Hindlimb muscle (tissue), 1 donor: ENCODE results near the gene HSD11B2. TPM values are rescaled to one million over a fixed set of nuclear protein-coding genes. Genes with fewer than 3 reads are reported as not detected.
A peak's percentile ranks its signal among the peaks of the same experiment; 100 is the strongest.

Experiments
- DNase-seq: peaks from one replicate; pipeline ENCODE4 v3.0.0-alpha.2; 2013
- polyA plus RNA-seq: library from polyadenylated mRNA; unstranded; fragments of 120-200 nt; gene quantifications from one replicate; pipeline ENCODE4 v1.2.1, GENCODE V29; 2013; ENCODE audit not compliant: insufficient read length

The HSD11B2 gene
- polyA plus RNA-seq, 1 donor = 12.5 TPM

DNA sequence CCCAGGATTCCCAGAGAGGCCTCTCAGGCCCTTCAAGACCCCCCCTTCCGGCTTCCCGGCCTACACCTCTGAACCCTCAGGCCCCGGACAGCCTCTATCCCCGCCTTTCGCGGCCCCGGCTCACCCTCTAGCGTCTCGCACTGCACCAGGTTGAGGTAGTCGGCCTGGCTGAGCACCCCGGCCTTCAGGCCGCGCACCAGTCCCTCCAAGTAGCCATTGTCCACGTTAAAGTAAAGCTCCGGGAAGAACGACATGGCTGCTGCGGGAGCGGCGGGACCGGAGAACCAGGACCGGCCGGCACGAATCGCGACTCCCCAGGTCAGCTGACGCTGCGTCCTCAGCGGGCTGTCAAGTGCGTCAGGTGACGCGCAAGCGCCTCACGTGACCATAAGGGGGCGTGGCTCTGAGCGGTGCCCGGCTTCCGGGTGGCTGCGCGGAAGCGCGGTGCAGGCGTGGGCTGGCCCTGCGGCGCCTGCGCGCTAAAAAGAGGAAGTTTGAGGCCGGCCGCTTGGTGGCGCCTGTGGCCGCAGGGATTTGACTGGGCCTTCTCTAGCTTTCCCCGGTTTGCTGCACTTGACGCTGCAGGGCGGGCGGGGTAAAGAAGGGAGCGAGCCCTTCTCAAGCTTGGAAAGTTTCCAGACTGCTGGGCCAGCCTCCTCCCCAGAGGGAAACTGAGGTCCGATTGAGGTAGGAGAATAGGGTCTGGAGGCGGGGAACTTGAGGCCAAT is 50.1 kb downstream of the HSD11B2 start, which contains the start of gene ATP6V0D1:
Gene ATP6V0D1 (minus strand): TSS at position 325 of the 728 bp plus-strand sequence. CDS start 71 bp downstream, at position 254.
- DNase-seq = peak; percentile 100

DNA sequence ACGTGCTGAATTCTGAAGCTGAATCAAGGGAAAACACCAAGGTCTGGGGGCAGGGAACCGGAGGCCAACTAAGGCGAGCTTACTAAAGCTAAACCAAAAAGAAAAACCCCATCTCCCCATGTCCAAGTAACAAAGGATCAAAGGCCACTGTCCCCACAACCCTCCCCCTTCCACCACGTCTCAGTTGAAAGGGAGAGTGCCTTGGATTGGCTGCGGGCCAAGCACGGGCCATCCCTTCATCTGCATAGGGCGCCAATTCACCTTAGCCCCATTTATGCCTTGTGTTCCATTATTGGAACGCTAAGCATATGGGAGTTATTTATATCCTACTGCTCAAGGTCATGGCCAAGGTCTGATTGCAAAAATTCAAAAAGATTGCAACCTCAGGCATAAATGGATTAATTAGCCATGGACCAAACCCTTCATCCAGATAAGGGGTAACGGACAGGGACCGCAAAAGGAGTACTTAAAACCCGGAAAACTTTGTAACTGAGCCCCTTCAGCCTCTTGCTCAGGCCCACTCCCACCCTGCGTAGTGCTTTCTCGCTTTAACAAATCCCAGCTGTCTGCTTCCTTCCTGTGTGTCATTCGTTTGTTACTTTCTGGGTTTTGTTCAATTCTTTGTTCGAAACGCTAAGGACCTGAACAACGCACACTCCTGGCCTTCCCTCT is 50.8 kb downstream of the HSD11B2 start:
- DNase-seq = no peak

DNA sequence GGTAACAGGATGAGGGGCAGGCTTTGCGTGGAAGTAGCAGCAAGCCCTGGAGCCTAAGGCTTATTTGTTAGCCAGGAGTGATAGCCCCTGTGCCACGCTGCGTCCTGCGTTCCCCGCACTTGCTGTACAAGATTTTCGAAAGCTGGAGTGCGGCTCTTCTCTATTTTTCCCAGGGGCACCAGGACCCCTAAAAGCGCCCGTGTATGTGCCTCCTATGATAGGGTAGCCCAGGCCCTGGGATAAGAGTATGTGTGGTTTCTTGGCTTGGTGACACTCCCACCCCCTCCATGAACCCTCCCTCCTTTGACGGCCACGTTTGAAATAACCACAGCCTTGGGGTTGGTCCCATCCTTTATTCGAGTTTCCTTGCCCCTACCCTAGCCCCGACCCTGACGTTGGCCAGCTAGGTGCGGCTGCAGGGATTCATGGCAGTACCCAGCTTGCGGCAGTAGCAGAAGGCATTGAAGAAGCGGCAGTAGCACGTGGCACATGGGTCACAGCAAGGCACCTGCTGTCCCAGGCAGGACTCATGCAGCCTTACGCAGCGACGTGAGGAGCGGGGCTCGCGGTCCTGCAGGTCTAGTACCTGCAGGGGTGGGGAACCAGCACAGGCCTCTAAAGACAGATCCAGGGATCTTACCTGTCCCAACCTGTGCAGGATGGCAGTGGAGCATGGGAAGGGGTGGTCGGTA is 51.5 kb downstream of the HSD11B2 start:
- no peak for DNase-seq

DNA sequence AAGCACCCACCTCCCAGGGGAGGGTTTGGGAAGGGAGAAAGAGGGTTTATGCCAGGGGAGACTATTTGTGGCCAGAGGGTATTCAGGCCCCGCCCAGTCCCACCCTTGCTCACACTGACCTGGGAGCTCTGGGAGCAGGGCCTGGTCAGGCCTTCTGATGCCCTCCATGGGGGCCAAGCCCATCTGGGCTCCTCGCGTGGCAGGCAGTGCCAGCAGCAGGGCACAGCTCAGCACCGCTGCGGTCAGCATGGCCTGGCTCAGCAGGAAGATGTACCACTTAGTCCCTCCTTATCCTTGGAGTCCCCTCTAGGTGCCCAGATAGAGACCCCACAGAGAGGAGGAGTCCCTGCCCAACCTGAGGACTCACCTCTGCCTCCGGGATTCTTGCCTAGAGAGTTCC is 52.2 kb downstream of the HSD11B2 start, which contains the start of gene AGRP:
Gene AGRP (minus strand): TSS at position 398 of the 400 bp plus-strand sequence. CDS start 149 bp downstream, at position 249.
- no peak for DNase-seq

DNA sequence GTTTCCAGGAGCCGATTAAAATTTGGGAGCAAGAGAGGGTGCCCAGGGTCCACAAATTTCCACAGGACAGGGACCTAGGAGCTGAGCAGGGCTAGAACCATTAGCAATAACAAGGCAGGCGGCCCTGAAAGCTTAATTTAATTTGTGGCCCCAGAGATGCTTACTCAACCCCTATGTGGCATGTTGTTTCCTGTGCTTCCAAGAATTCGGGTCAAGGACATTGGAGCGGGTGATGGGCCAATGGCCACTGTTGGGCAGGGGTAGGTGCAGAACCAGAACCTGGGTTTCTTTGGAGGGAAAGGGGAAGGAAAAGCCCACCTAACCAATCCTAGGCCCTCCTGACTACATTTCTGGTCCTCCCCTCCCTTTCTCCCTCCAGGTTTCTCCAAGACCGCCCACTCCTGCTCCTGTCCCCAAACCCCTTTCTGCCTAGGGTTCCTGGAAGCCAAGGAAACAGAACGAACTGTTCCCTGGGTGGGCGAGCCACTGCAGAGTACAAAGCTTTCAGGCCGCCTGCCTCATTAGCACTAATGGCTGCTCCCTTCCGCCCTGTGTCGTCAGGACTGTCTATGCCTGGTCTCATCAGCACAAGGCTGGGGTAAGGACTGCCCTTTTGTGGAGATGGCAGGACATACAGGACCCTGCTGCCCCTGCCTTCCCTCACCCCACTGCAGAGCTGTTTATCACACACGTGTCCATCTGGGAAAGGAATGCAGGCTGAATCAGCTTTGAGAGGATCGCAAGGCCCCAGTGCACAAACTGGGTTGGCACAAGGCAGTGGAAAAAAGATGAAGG is 53.0 kb downstream of the HSD11B2 start:
- no peak for DNase-seq

DNA sequence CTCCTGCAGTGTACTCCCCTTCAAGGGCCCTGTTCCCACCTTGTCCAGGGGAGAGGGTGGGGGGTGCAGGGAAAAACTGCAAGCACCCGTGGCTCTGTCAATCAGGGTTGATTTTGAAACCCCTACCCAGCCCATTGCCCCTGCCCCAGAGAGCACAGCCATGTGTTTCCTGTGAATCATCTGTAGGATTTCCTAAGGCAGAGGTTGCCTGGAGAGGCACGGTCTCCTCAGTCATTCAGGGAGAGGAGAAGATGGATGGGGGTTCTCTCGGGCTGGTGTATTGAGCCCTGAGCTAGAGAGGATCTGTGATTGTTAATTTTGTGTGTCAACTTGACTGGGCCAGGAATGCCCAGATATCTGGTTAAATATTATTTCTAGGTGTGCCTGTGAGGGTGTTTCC is 55.9 kb downstream of the HSD11B2 start:
- DNase-seq = no peak

Other genes starting within 250 kb of the HSD11B2 start
- gene MATCAP1, start 247.2 kb upstream of the HSD11B2 start, polyA plus RNA-seq = 22.9 TPM
- 15.3 TPM for gene EXOC3L1, start 241.0 kb upstream of the HSD11B2 start, polyA plus RNA-seq
- 40.9 TPM for gene E2F4, start 239.0 kb upstream of the HSD11B2 start, polyA plus RNA-seq
- 1.1 TPM for gene ELMO3, start 232.0 kb upstream of the HSD11B2 start, polyA plus RNA-seq
- 17.5 TPM for gene TMEM208, start 204.0 kb upstream of the HSD11B2 start, polyA plus RNA-seq
- 20.1 TPM for gene FHOD1, start 183.6 kb upstream of the HSD11B2 start, polyA plus RNA-seq
- gene SLC9A5, start 182.1 kb upstream of the HSD11B2 start, polyA plus RNA-seq = 1.5 TPM
- 10.0 TPM for gene PLEKHG4, start 151.6 kb upstream of the HSD11B2 start, polyA plus RNA-seq
- 0.31 TPM for gene KCTD19, start 104.4 kb upstream of the HSD11B2 start, polyA plus RNA-seq
- 0.50 TPM for gene LRRC36, start 104.3 kb upstream of the HSD11B2 start, polyA plus RNA-seq
- gene TPPP3, start 37.6 kb upstream of the HSD11B2 start, polyA plus RNA-seq = 384 TPM
- 18.3 TPM for gene ZDHHC1, start 14.6 kb upstream of the HSD11B2 start, polyA plus RNA-seq
- gene ATP6V0D1, start 50.0 kb downstream of the HSD11B2 start, polyA plus RNA-seq = 71.6 TPM
- not detected for gene AGRP, start 52.4 kb downstream of the HSD11B2 start, polyA plus RNA-seq
- gene RIPOR1, start 97.7 kb downstream of the HSD11B2 start, polyA plus RNA-seq = 64.8 TPM
- gene CTCF, start 131.4 kb downstream of the HSD11B2 start, polyA plus RNA-seq = 43.9 TPM
- 0.81 TPM for gene CARMIL2, start 214.0 kb downstream of the HSD11B2 start, polyA plus RNA-seq
- 17.4 TPM for gene ACD, start 229.1 kb downstream of the HSD11B2 start, polyA plus RNA-seq
- gene PARD6A, start 229.8 kb downstream of the HSD11B2 start, polyA plus RNA-seq = 0.89 TPM
- gene ENKD1, start 235.6 kb downstream of the HSD11B2 start, polyA plus RNA-seq = 8.7 TPM
- 2.6 TPM for gene C16orf86, start 235.7 kb downstream of the HSD11B2 start, polyA plus RNA-seq